GM23338 (cell line): ENCODE data around the gene ZNF91. TPM values are rescaled to one million over a fixed set of nuclear protein-coding genes. Genes with fewer than 3 reads are reported as not detected.

Experiments
- ATAC-seq: fragments of 200-7000 bp; cut with Tn5 transposase; 3 replicates; pipeline ENCODE4 v1.9.1; 2020
- DNase-seq: peaks from one replicate; pipeline ENCODE4 v3.0.0-alpha.2; 2015; ENCODE audit warnings: low spot score
- H2AFZ ChIP-seq: fragments of 200-600 bp; sonication (generic); 2 replicates; pipeline ENCODE4 v1.8.0; 2016; ENCODE audit warnings: antibody characterized with exemption, mild to moderate bottlenecking, moderate library complexity
- H3F3A ChIP-seq: fragments of 200-600 bp; sonication (generic); replicated peaks from 2 replicates; pipeline ENCODE4 v1.8.0; 2017; ENCODE audit warnings: antibody characterized with exemption, mixed run types, low read depth
- H3K27ac ChIP-seq: fragments of 200-600 bp; sonication (generic); 2 replicates; pipeline ENCODE4 v1.6.1; 2016; ENCODE audit warnings: low read depth
- H3K27me3 ChIP-seq: fragments of 200-600 bp; sonication (generic); 2 replicates; pipeline ENCODE4 v1.8.0; 2016; ENCODE audit warnings: mild to moderate bottlenecking, mixed run types, moderate library complexity; ENCODE audit not compliant: insufficient read depth
- H3K36me3 ChIP-seq: fragments of 200-600 bp; sonication (generic); 2 replicates; pipeline ENCODE4 v1.8.0; 2016; ENCODE audit warnings: mild to moderate bottlenecking; ENCODE audit not compliant: insufficient read depth
- H3K4me1 ChIP-seq: fragments of 200-600 bp; sonication (generic); 2 replicates; pipeline ENCODE4 v1.8.0; 2016; ENCODE audit warnings: mild to moderate bottlenecking, moderate library complexity; ENCODE audit not compliant: insufficient read depth
- H3K4me2 ChIP-seq: fragments of 200-600 bp; sonication (generic); 2 replicates; pipeline ENCODE4 v1.7.1; 2017; ENCODE audit warnings: mixed run types
- H3K4me3 ChIP-seq: fragments of 200-600 bp; sonication (generic); 2 replicates; pipeline ENCODE4 v1.6.1; 2016; ENCODE audit warnings: mixed run types
- H3K79me2 ChIP-seq: fragments of 200-600 bp; sonication (generic); replicated peaks from 2 replicates; pipeline ENCODE4 v1.8.0; 2017; ENCODE audit warnings: mild to moderate bottlenecking; ENCODE audit not compliant: insufficient read depth
- H3K9me2 ChIP-seq: fragments of 200-600 bp; sonication (generic); 2 replicates; pipeline ENCODE4 v1.8.0; 2017; ENCODE audit not compliant: insufficient read depth
- H4K20me1 ChIP-seq: fragments of 200-600 bp; sonication (generic); replicated peaks from 2 replicates; pipeline ENCODE4 v1.8.0; 2017; ENCODE audit warnings: mild to moderate bottlenecking; ENCODE audit not compliant: insufficient read depth
- H3K27ac Mint-ChIP-seq: 2 replicates; pipeline ENCODE4 v1.8.0; 2020; ENCODE audit warnings: inconsistent platforms, mild to moderate bottlenecking, moderate library complexity, mixed read lengths
- H3K27me3 Mint-ChIP-seq: 3 replicates; pipeline ENCODE4 v1.8.0; 2022; ENCODE audit warnings: low read depth, mild to moderate bottlenecking, moderate library complexity, mixed read lengths, inconsistent platforms; ENCODE audit not compliant: insufficient read depth, poor library complexity
- H3K36me3 Mint-ChIP-seq: 3 replicates; pipeline ENCODE4 v1.8.0; 2021; ENCODE audit warnings: low read depth, mild to moderate bottlenecking, inconsistent platforms, moderate library complexity, mixed read lengths
- H3K4me1 Mint-ChIP-seq: 3 replicates; pipeline ENCODE4 v1.8.0; 2020; ENCODE audit warnings: mild to moderate bottlenecking, inconsistent platforms, mixed read lengths
- H3K4me3 Mint-ChIP-seq: 3 replicates; pipeline ENCODE4 v1.8.0; 2021; ENCODE audit warnings: moderate library complexity, mild to moderate bottlenecking, inconsistent platforms, mixed read lengths
- H3K9me3 Mint-ChIP-seq: 3 replicates; pipeline ENCODE4 v1.8.0; 2020; ENCODE audit warnings: moderate library complexity, mild to moderate bottlenecking, inconsistent platforms, mixed read lengths
- CREB1 ChIP-seq: fragments of 250-450 bp; sonication (Bioruptor Pico); IDR thresholded peaks from 2 replicates; pipeline ENCODE4 v1.5.0; 2020; ENCODE audit warnings: low read depth, mild to moderate bottlenecking, moderate library complexity
- ETS1 ChIP-seq: IDR thresholded peaks from 2 replicates; pipeline ENCODE4 v1.6.1; 2016; ENCODE audit warnings: antibody characterized with exemption
- EZH2 ChIP-seq: fragments of 200-600 bp; sonication (generic); IDR thresholded peaks from one replicate; pipeline ENCODE4 v1.8.0; 2017; ENCODE audit warnings: antibody characterized with exemption, mild to moderate bottlenecking, low read depth; ENCODE audit not compliant: unreplicated experiment
- EZH2phosphoT487 ChIP-seq: fragments of 200-600 bp; sonication (generic); IDR thresholded peaks from one replicate; pipeline ENCODE4 v1.8.1; 2018; ENCODE audit warnings: antibody characterized with exemption; ENCODE audit not compliant: unreplicated experiment
- JUNB ChIP-seq: IDR thresholded peaks from one replicate; pipeline ENCODE4 v1.6.1; 2016; ENCODE audit warnings: antibody characterized with exemption; ENCODE audit not compliant: unreplicated experiment
- POLR2AphosphoS5 ChIP-seq: IDR thresholded peaks from 2 replicates; pipeline ENCODE4 v1.6.1; 2016; ENCODE audit warnings: antibody characterized with exemption, low read depth
- REST ChIP-seq: IDR thresholded peaks from one replicate; pipeline ENCODE4 v1.6.1; 2018; ENCODE audit warnings: antibody characterized with exemption; ENCODE audit not compliant: unreplicated experiment
- STAT1 ChIP-seq: IDR thresholded peaks from one replicate; pipeline ENCODE4 v1.6.1; 2016; ENCODE audit warnings: antibody characterized with exemption; ENCODE audit not compliant: unreplicated experiment
- ZNF331 ChIP-seq: fragments of 250-450 bp; sonication (Bioruptor Pico); IDR thresholded peaks from 2 replicates; pipeline ENCODE4 v1.5.0; 2020; ENCODE audit warnings: low read depth, mild to moderate bottlenecking, moderate library complexity
- ZNF462 ChIP-seq: fragments of 250-450 bp; sonication (Bioruptor Pico); IDR thresholded peaks from 2 replicates; pipeline ENCODE4 v1.5.0; 2020; ENCODE audit warnings: mild to moderate bottlenecking, moderate library complexity
- polyA plus RNA-seq: library from polyadenylated mRNA; unstranded; fragments of >200 nt; fragmentation: Nextera tagmentation; extraction: Ambion mirVana; gene quantifications from 2 replicates; pipeline ENCODE4 v1.2.1, GENCODE V29; 2016
- total RNA-seq: library from RNA; depleted of rRNA; stranded (reverse); fragments of >200 nt; shearing (Covaris generic); gene quantifications from 2 replicates; pipeline ENCODE4 v1.2.3, GENCODE V29; 2014

ZNF91 gene
- total and polyA plus RNA-seq, 2 experiments from 2014 or later, result 23.5 to 51.6 TPM

GRCh38 chr19:23406091-23406490 lies 10.8 kb upstream of the ZNF91 start (continued):
- TF ChIP-seq ZNF462 (no peak), EZH2phosphoT487 (no peak), CREB1 (CRISPR knock-in tag) (no peak)

- Mint-ChIP-seq H3K4me3 (no peak overlapping the region), H3K27ac (no peak overlapping the region), H3K27me3 (peaks cover 3% of the 10 kb centered on the region), H3K36me3 (peaks cover 68% of the 10 kb centered on the region), H3K9me3 (no peaks in the 10 kb centered on the region; the same call in 2 of the 3 replicates), H3K4me1 (no peaks in the 10 kb centered on the region)
- Histone ChIP-seq H2AFZ (no peak overlapping the region), H3K36me3 (peaks cover 39% of the 10 kb centered on the region), H3K4me3 (no peak overlapping the region), H3K27me3 (no peaks in the 10 kb centered on the region), H3K4me1 (no peaks in the 10 kb centered on the region), H3K79me2 (peaks cover 36% of the 10 kb centered on the region), H3K9me2 (no peaks in the 10 kb centered on the region), H3K4me2 (no peak overlapping the region), H3F3A (no peaks in the 10 kb centered on the region), H3K27ac (no peak overlapping the region), H4K20me1 (peaks cover 7% of the 10 kb centered on the region)
- ATAC-seq (no peak), DNase-seq (no peak)
- TF ChIP-seq REST (no peak), ETS1 (no peak), STAT1 (no peak), ZNF331 (no peak), JUNB (no peak), EZH2 (no peak), POLR2AphosphoS5 (no peak)
Observed at GRCh38 chr19:23404676-23405075, 9.4 kb upstream of the ZNF91 start.
